Osteocyte (in vitro differentiated cells): ENCODE results near the gene ELP1. TPM values are rescaled to one million over a fixed set of nuclear protein-coding genes. Genes with fewer than 3 reads are reported as not detected.

Source experiments
- DNase-seq: peaks from one replicate; pipeline ENCODE4 v3.0.0; 2021; ENCODE audit warnings: mixed read lengths; ENCODE audit not compliant: unreplicated experiment; ENCODE audit errors: extremely low spot score
- H3K27ac Mint-ChIP-seq: one replicate; pipeline ENCODE4 v1.8.0; 2021; ENCODE audit warnings: mild to moderate bottlenecking, mixed read lengths; ENCODE audit not compliant: unreplicated experiment
- H3K27me3 Mint-ChIP-seq: one replicate; pipeline ENCODE4 v1.8.0; 2021; ENCODE audit warnings: mixed read lengths; ENCODE audit not compliant: unreplicated experiment
- H3K36me3 Mint-ChIP-seq: one replicate; pipeline ENCODE4 v1.8.0; 2021; ENCODE audit warnings: mixed read lengths; ENCODE audit not compliant: unreplicated experiment
- H3K4me1 Mint-ChIP-seq: one replicate; pipeline ENCODE4 v1.8.0; 2021; ENCODE audit warnings: mixed read lengths; ENCODE audit not compliant: unreplicated experiment
- H3K4me3 Mint-ChIP-seq: one replicate; pipeline ENCODE4 v1.8.0; 2021; ENCODE audit warnings: mild to moderate bottlenecking, moderate library complexity, mixed read lengths; ENCODE audit not compliant: unreplicated experiment
- H3K9me3 Mint-ChIP-seq: one replicate; pipeline ENCODE4 v1.8.0; 2021; ENCODE audit warnings: mixed read lengths; ENCODE audit not compliant: unreplicated experiment
- total RNA-seq: library from RNA; stranded (reverse); gene quantifications from 2 replicates; pipeline ENCODE4 v1.2.1, GENCODE V29; 2021
- TF ChIP-seq, protein P1 (sequence below): fragments of 200-600 bp; sonication (generic); IDR thresholded peaks from 2 replicates; pipeline ENCODE4 v1.5.0; 2021; ENCODE audit warnings: antibody characterized with exemption, mild to moderate bottlenecking, moderate library complexity

Gene ELP1
- total RNA-seq, 1 donor from 2014 or later, result 26.1 TPM

DNA sequence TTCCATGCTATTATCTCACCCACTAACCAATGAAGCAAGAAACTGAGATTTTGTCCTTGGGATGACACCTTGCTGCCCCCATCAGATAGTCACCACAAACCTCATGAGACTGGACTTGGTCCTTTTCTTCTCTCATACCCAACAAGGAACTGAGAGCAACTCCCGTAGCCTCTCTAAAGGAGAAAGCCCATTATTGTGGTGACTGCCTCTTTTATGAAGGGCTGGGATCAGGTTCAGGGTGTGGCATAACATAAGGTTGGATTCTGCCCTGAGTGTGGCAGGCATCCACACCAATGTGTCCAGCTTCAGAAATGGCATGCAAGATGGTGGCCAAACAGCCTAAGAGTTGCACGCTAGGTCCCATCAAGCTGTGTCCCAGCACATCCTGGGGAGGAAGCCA is 73.2 kb downstream of the ELP1 start:
- no peaks in the 10 kb centered on the region for H3K9me3 Mint-ChIP-seq
- no peak overlapping the region for H3K4me3 Mint-ChIP-seq
- DNase-seq, result no peak
- no peaks in the 10 kb centered on the region for H3K27me3 Mint-ChIP-seq
- no peaks in the 10 kb centered on the region for H3K4me1 Mint-ChIP-seq
- H3K36me3 Mint-ChIP-seq, result no peaks in the 10 kb centered on the region
- H3K27ac Mint-ChIP-seq, result no peak overlapping the region
- TF ChIP-seq, protein P1, sequence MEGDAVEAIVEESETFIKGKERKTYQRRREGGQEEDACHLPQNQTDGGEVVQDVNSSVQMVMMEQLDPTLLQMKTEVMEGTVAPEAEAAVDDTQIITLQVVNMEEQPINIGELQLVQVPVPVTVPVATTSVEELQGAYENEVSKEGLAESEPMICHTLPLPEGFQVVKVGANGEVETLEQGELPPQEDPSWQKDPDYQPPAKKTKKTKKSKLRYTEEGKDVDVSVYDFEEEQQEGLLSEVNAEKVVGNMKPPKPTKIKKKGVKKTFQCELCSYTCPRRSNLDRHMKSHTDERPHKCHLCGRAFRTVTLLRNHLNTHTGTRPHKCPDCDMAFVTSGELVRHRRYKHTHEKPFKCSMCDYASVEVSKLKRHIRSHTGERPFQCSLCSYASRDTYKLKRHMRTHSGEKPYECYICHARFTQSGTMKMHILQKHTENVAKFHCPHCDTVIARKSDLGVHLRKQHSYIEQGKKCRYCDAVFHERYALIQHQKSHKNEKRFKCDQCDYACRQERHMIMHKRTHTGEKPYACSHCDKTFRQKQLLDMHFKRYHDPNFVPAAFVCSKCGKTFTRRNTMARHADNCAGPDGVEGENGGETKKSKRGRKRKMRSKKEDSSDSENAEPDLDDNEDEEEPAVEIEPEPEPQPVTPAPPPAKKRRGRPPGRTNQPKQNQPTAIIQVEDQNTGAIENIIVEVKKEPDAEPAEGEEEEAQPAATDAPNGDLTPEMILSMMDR, result no peak

DNA sequence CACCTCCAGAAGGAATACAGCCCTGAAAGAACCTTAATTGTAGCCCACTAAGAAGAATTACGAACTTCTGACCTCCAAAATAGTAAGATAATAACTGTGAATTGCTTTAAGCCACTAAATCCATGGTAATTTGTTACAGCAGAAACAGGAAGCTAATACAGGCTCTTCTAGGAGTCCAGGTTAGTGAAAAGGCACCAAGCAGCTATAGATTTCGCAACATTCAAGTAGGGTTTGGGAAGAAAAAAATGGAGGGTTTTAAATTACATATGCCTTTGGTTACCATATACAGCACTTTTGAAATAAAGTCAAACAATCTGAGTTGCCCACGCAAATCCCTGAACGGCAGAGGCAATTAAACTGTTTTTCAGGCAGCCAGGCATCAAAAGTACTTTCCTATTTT is 73.6 kb downstream of the ELP1 start:
- H3K4me1 Mint-ChIP-seq, result no peaks in the 10 kb centered on the region
- no peaks in the 10 kb centered on the region for H3K27me3 Mint-ChIP-seq
- H3K4me3 Mint-ChIP-seq, result no peak overlapping the region
- H3K36me3 Mint-ChIP-seq, result no peaks in the 10 kb centered on the region
- DNase-seq, result no peak
- no peaks in the 10 kb centered on the region for H3K9me3 Mint-ChIP-seq
- no peak overlapping the region for H3K27ac Mint-ChIP-seq
- TF ChIP-seq, protein P1, result no peak

DNA sequence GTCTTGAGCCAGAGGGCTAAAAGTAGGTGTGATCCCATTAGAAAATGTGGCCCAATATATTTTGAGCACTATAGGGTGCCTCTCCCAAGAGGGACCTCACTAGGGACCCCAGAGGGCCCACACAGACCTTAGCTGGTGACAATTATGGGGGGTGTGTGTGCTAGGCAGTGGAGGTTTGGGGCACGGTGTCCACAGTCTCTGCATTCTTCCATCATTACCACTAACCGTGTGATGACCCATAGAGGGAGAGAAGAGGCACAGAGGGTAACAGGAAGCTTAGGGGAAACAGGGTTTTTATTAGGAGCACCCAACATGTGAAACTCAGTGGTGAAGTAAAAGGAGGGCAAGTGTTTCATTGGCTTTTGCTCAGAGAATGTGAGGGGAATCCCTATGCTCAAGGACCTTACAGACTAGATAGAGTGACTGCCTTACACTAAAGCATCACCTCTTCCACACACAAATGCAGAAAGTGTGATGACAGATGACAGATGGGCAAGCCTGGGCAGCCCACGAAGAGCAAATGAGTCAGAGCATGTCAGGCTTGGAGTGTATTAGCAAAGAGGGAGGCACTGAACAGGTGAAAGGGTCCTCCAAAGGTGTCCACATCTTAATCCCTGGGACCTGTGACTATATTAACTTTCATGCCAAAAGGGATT is 74.3 kb downstream of the ELP1 start:
- Mint-ChIP-seq H3K4me1 (no peaks in the 10 kb centered on the region), H3K4me3 (no peak overlapping the region), H3K27ac (no peak overlapping the region), H3K9me3 (no peaks in the 10 kb centered on the region), H3K27me3 (no peaks in the 10 kb centered on the region), H3K36me3 (no peaks in the 10 kb centered on the region)
- TF ChIP-seq, protein P1, result no peak
- DNase-seq, result no peak

DNA sequence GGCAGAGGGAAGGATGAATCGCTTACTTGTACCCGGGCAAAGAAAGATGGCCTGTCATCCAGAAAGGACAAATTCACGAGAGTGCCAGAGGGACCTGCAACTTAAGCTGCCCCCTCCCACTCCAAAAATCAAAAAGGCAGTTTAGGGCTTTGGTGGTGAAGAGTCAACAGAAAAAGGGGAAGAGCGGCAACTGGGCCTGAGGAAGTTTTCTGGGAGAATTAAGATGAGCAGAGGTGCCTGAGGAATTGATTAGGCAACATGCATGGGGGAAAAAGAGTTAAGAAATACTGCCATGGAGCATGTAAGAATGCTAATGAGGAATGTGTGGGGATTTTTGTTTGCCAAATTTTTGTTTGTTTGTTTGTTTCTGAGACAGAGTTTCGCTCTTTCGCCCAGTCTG is 76.4 kb downstream of the ELP1 start:
- H3K9me3 Mint-ChIP-seq, result no peaks in the 10 kb centered on the region
- H3K36me3 Mint-ChIP-seq, result no peaks in the 10 kb centered on the region
- no peaks in the 10 kb centered on the region for H3K27me3 Mint-ChIP-seq
- H3K4me1 Mint-ChIP-seq, result no peaks in the 10 kb centered on the region
- no peak overlapping the region for H3K4me3 Mint-ChIP-seq
- no peak for DNase-seq
- no peak overlapping the region for H3K27ac Mint-ChIP-seq
- TF ChIP-seq, protein P1, result no peak

DNA sequence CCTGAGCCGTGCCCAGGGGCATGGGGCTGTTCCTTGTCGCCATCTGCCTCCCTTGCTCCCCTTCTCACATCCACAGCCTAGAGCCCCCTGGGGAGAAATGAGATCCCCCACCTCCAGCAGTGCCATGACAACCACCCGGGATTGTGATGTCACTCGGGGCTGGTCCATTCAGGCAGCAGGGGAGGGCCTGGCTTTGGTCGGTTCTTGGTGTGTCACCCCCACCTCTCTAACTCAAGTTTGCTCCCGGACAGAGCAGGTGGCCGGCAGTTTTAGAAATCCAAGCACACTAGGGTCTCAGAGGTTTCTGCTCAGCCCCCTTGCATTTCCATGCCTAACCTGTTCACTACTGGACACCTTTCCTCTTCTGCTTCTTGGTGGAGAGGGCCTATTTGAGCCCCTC is 78.0 kb downstream of the ELP1 start, which contains the start of gene ACTL7B:
ACTL7B (minus strand) TSS at position 99 of the 400 bp plus-strand sequence; CDS start at position 43, 56 bp downstream.
- TF ChIP-seq, protein P1, result no peak
- Mint-ChIP-seq H3K27me3 (no peaks in the 10 kb centered on the region), H3K9me3 (no peaks in the 10 kb centered on the region), H3K4me1 (no peaks in the 10 kb centered on the region), H3K36me3 (no peaks in the 10 kb centered on the region), H3K27ac (no peak within 1 kb of the TSS), H3K4me3 (no peak within 1 kb of the TSS)
- no peak for DNase-seq
